GM21367 (cell line): ENCODE results near the gene IQSEC1.

ENCODE experiments used
- ATAC-seq: cut with Tn5 transposase; IDR thresholded peaks from one replicate; pipeline ENCODE4 v1.9.1; 2021; ENCODE audit not compliant: unreplicated experiment

The IQSEC1 gene

DNA sequence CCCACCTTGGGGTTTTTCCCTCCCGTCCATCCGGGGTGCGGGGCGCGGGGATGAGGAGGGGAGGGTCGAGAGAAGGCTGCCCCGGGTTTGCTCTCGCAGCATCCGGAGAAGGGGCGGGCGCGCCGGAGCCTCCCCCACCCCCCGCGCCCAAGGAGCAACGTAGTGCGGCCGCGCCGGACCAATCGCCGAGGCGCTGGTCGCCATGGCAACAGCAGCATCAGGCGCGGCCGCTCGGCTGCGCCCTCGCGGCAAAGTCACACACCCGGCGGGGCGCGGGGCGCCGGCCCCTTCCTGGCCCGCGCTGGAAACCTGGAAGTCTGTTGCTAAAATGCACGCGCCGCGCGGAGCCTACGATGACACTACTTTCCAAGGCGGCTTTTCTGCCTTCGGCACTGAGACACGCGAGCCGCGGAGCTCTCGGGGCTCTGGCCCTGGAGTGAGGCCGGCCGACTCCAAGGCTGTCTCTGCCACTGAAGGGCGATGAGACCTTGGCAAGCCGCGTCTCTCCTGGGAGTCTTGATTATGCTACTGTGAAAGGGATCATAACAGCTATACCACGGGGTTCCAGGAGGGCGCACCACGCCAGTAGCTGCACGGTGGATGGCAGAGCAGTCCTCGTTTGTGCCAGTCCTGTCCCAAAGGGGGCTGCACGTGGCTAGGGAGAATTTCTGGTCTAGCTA is at the start of gene IQSEC1:
TSS of gene IQSEC1 (minus strand) at position 104 of the 680 bp plus-strand sequence. CDS start 415 bp downstream, outside the sequence.
- ATAC-seq: no peak

GRCh38 chr3:13122081-13123012 is 49.1 kb upstream of the IQSEC1 start:
- no peak for ATAC-seq

GRCh38 chr3:13121553-13122001 is 48.3 kb upstream of the IQSEC1 start:
- no peak for ATAC-seq

- ATAC-seq: no peak
Measured at GRCh38 chr3:13120928-13121552, 47.8 kb upstream of the IQSEC1 start.

DNA sequence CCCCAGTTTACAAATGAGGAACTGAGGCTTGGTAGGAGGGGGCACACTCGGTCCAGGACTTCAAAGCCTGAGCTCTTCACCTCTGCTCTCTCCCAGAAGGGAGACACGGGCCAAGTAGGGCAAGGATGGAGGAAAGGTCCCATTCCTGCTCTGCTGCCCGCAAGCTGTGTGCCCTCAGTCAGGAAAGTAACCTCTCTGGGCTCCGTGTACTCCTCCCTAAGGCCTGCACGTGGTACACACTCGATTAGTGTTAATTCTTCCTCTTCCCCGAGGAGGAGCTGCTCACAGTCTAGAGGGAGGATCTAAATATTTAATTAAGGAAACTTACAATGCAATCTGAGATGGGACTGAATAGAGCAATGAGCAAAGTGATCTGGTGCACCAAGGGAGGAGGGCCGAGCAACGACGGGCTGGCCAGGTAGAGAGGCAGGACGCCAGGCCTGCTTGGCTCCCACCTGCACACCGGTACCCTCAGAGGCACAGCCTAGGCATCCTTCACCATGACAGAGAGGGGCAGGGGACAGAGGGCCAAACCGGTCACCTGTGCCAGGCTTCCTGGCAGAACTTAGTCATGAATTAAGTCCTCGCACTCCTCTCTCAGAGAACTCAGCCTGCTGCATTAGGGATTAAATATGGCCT is 47.2 kb upstream of the IQSEC1 start:
- ATAC-seq: no peak

DNA sequence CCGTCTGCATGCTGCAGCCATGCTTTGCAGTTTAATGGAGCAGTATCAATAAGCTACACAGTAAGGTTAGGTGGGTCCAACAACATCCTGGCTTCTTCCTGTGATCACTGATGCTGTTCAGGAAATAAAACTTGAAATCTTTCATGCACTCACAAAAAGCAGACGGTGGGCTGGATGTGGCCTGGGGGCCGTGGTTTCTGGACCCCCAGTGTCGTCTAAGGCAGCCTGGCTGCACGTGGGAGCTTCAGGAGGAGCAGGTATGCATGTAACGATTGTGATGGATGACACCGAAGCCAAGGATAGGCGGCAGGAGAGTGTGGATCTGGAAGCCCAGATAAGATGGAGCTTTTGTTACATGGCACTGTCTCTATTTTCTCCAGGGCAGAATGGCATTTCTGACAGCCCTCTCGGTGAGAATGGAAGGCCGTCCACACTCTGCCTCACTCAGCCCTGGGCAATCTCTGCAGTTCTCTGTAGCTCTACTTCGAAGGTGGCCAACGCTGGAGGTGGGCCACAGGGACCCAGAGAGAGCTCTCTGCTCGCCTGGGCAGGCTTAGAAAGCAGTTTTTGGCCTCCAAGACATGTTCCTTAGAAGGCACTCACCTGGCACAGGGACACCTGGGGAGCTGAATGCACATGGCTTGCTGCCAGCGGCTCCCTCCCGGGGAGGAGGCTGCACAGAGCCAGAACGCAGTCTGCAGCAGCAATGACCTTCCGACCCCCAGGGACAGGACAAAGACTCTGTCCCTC is 46.4 kb upstream of the IQSEC1 start:
- no peak for ATAC-seq

DNA sequence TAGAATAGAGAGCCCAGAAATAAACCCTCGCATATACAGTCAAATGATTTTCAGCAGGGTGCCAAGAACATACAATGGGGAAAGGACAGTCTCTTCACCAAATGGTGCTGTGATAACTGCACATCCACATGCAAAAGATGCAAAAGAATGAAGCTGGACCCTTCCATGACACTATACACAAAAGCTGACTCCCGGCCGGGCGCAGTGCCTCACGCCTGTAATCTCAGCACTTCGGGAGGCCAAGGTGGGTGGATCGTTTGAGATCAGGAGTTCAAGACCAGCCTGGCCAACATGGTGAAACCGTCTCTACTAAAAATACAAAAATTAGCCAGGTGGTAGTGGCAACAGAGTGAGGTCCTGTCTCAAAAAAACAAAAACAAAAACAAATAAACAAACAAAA is 43.2 kb upstream of the IQSEC1 start:
- ATAC-seq: no peak

- no peak for ATAC-seq
Measured at GRCh38 chr3:13115991-13116390, 42.8 kb upstream of the IQSEC1 start.

DNA sequence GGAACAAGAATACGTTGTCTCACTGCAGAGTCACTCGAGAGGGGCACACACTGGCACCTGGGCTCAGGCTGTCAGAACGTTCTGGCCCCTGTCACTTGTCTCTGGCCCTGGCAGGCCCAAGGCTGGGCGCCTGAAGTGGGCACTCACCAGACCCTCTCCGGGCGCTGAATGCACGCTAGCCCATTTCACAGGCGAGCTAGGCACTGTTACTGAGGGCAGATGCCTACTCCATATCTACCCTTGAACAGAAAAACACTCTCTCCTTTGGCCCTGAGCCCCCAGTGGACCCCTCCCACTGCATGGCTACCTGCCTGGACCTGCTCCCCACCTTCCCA is 42.3 kb upstream of the IQSEC1 start:
- no peak for ATAC-seq

GRCh38 chr3:13114811-13115575 is 41.8 kb upstream of the IQSEC1 start:
- no peak for ATAC-seq

GRCh38 chr3:13113346-13114330 is 40.4 kb upstream of the IQSEC1 start:
- no peak for ATAC-seq

DNA sequence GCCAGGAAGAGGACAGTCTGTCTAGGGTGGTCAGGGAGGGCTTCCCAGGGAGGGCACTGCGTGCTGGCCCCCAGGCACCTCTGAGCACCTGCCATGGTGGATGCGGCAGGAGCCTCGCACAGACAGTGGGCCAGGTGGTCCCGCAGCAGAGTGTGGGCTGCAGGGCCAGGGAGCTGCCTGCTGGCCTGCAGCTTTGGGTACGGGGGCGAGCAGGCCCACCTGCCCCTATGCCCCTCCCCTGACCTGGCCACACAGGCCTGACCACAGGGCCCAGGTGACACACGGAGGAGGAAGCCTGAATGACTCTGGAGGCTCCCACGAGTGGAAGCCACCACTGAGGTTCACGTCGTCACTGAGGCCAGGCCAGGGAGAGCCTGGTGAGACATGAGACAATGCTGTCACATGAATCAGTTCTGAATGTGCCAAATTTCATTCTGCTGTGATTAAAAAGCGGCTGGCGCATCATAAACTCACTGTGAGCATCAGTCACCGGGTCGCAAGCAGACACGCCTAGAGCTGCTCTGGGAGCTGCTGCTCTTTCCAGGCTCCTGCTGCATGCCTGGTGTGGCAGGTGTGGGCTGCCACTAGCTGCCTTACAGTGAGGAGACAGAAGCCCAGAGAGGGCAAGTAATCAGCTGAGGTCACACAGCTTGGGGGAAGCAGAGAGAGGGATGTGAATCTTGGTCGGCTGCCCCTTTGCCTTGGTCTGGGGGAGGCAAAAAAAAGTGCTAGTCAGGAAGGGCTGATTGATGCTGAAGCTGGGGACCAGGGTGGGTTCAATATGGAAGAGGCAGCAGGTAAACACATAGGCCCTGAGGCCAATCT is 39.5 kb upstream of the IQSEC1 start:
- ATAC-seq: no peak

GRCh38 chr3:13111873-13112520 is 38.8 kb upstream of the IQSEC1 start:
- ATAC-seq: no peak

- ATAC-seq: peak; percentile 19
Measured at GRCh38 chr3:13111173-13111872, 38.1 kb upstream of the IQSEC1 start.

DNA sequence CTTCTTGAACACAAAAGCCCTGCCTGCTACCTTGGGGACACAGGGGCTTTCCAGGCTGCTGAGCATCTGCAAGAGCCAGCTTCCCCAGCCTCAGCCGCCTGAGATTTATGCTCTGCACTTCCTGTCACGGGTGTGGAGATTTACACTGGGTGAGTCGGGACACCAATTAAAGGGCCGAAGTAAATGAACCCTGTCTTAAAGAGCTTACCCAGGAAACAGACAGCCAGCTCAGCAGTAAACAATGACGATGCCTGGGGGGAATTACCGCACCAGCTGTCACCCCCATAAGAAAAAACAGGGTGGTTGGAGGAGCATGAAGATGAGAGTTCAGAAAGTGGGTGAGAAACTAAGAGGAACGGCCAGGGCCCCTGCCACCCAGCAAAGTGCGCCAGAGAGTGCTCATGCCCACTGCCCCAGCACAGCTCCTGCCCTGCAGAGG is 37.5 kb upstream of the IQSEC1 start:
- peak; percentile 67 for ATAC-seq

GRCh38 chr3:13109516-13109915 is 36.3 kb upstream of the IQSEC1 start:
- no peak for ATAC-seq

- ATAC-seq: no peak
Measured at GRCh38 chr3:13108861-13109260, 35.6 kb upstream of the IQSEC1 start.
